Erythroblast (primary cell): ENCODE data around the gene PHEX.

Experiments used
- GATA1 ChIP-seq: IDR thresholded peaks from 2 replicates; pipeline ENCODE4 v1.6.1; 2011; ENCODE audit warnings: low read depth, mild to moderate bottlenecking, control low read depth, low read length, moderate library complexity
- POLR2A ChIP-seq: IDR thresholded peaks from 2 replicates; pipeline ENCODE4 v1.6.1; 2011; ENCODE audit warnings: mild to moderate bottlenecking, low read length

- TF ChIP-seq POLR2A (no peak), GATA1 (no peak)
Observed at GRCh38 chrX:22124098-22124497, 92.0 kb downstream of the PHEX start.
